Vagina (tissue), 2 donors: ENCODE results near the gene ATXN2. TPM values are rescaled to one million over a fixed set of nuclear protein-coding genes. Genes with fewer than 3 reads are reported as not detected.

Source experiments
- DNase-seq, 2 donors: peaks; one replicate each; pipeline ENCODE4 v3.0.0-alpha.2; 2017; ENCODE audit errors: extremely low spot score in 2 of 2
- H3K27ac ChIP-seq: fragments of 200-600 bp; sonication (generic); one replicate; pipeline ENCODE4 v1.5.1; 2019
- H3K27me3 ChIP-seq: fragments of 200-600 bp; sonication (generic); one replicate; pipeline ENCODE4 v1.5.1; 2019
- H3K36me3 ChIP-seq, 2 donors: fragments of 200-600 bp; sonication (generic); one replicate each; pipeline ENCODE4 v1.5.1; 2017 to 2019
- H3K4me1 ChIP-seq: fragments of 200-600 bp; sonication (generic); one replicate; pipeline ENCODE4 v1.5.1; 2019
- H3K4me3 ChIP-seq, 2 donors: fragments of 200-600 bp; sonication (generic); 1 replicate in 1 of 2; 2 replicates in 1 of 2; pipeline ENCODE4 v1.5.1; 2016 to 2019
- H3K9me3 ChIP-seq: fragments of 200-600 bp; sonication (generic); one replicate; pipeline ENCODE4 v1.5.1; 2019
- CTCF ChIP-seq, 3 experiments: fragments of 450-650 bp in 2 of 3; fragments of 200-600 bp in 1 of 3; sonication (generic) in 1 of 3; IDR thresholded peaks; one replicate each; pipeline ENCODE4 v1.5.1; 2017 to 2019; ENCODE audit warnings: antibody characterized with exemption in 3 of 3, mild to moderate bottlenecking in 2 of 3, moderate library complexity in 2 of 3
- POLR2A ChIP-seq, 2 donors: fragments of 450-650 bp; IDR thresholded peaks; one replicate each; pipeline ENCODE4 v1.6.1; 2017; ENCODE audit warnings: antibody characterized with exemption in 2 of 2, mild to moderate bottlenecking in 2 of 2, moderate library complexity in 2 of 2
- POLR2AphosphoS5 ChIP-seq, 2 donors: sonication (generic); formaldehyde crosslinking; IDR thresholded peaks; one replicate each; pipeline ENCODE4 v1.9.0; 2017; ENCODE audit warnings: antibody characterized with exemption in 2 of 2, mild to moderate bottlenecking in 2 of 2, low read depth in 1 of 2; ENCODE audit not compliant: insufficient read depth in 1 of 2
- intact Hi-C: fragments of 100-400 bp; cut with DNase I; formaldehyde crosslinking; loops from one replicate; pipeline ENCODE4 v1.15.1; 2023
- total RNA-seq: library from RNA; depleted of rRNA; stranded (reverse); fragments of >200 nt; gene quantifications from one replicate; pipeline ENCODE4 v1.2.3, GENCODE V29; 2016

ATXN2 gene
- total RNA-seq, 1 donor from 2014 or later = 70.2 TPM

- no peak overlapping the region for H3K4me3 ChIP-seq
- DNase-seq = no peak
- no peaks in the 10 kb centered on the region for H3K27me3 ChIP-seq
- no peaks in the 10 kb centered on the region for H3K9me3 ChIP-seq
- no peaks in the 10 kb centered on the region for H3K36me3 ChIP-seq
- no peak for TF ChIP-seq POLR2AphosphoS5 (IDR thresholded peaks at IDR 0.05; ENCODE audit: insufficient read depth in 1 of 2, low read depth in 1 of 2)
- TF ChIP-seq CTCF (IDR thresholded peaks at IDR 0.05) = no peak
- no peak for TF ChIP-seq POLR2A (IDR thresholded peaks at IDR 0.05)
- no peak overlapping the region for H3K27ac ChIP-seq
- intact Hi-C loops = no loop called here
- H3K4me1 ChIP-seq = peaks cover 39% of the 10 kb centered on the region
These were observed 20.7 kb downstream of the ATXN2 start for GRCh38 chr12:111578276-111578970.

- Histone ChIP-seq H3K27me3 (no peaks in the 10 kb centered on the region), H3K27ac (no peak overlapping the region), H3K36me3 (no peaks in the 10 kb centered on the region), H3K4me3 (no peak overlapping the region), H3K4me1 (peaks cover 57% of the 10 kb centered on the region), H3K9me3 (no peaks in the 10 kb centered on the region)
- intact Hi-C loops = no loop called here
- DNase-seq = peak in 1 of 2 donors; percentile 32
- no peak for TF ChIP-seq POLR2A (IDR thresholded peaks at IDR 0.05)
- no peak for TF ChIP-seq POLR2AphosphoS5 (IDR thresholded peaks at IDR 0.05; ENCODE audit: insufficient read depth in 1 of 2, low read depth in 1 of 2)
- TF ChIP-seq CTCF (IDR thresholded peaks at IDR 0.05) = no peak
These were observed 24.2 kb downstream of the ATXN2 start for GRCh38 chr12:111574797-111575443.

- DNase-seq = peak in 1 of 2 donors; percentile 5
- no peak for TF ChIP-seq POLR2AphosphoS5 (IDR thresholded peaks at IDR 0.05; ENCODE audit: insufficient read depth in 1 of 2, low read depth in 1 of 2)
- no peak for TF ChIP-seq CTCF (IDR thresholded peaks at IDR 0.05)
- TF ChIP-seq POLR2A (IDR thresholded peaks at IDR 0.05) = no peak
- intact Hi-C loops = no loop called here
- H3K4me1 ChIP-seq = peaks cover 67% of the 10 kb centered on the region
- H3K9me3 ChIP-seq = no peaks in the 10 kb centered on the region
- no peaks in the 10 kb centered on the region for H3K36me3 ChIP-seq
- H3K27me3 ChIP-seq = no peaks in the 10 kb centered on the region
- H3K27ac ChIP-seq = no peak overlapping the region
- no peak overlapping the region for H3K4me3 ChIP-seq
These were observed 25.6 kb downstream of the ATXN2 start for GRCh38 chr12:111573476-111573875.

GRCh38 chr12:111570084-111570961, 28.8 kb downstream of the ATXN2 start:
- intact Hi-C loops = no loop called here
- no peak for DNase-seq
- TF ChIP-seq CTCF (IDR thresholded peaks at IDR 0.05) = no peak
- no peak for TF ChIP-seq POLR2A (IDR thresholded peaks at IDR 0.05)
- no peak for TF ChIP-seq POLR2AphosphoS5 (IDR thresholded peaks at IDR 0.05; ENCODE audit: insufficient read depth in 1 of 2, low read depth in 1 of 2)
- Histone ChIP-seq H3K27ac (no peak overlapping the region), H3K4me3 (no peak overlapping the region), H3K4me1 (peaks cover 53% of the 10 kb centered on the region), H3K36me3 (no peaks in the 10 kb centered on the region), H3K9me3 (no peaks in the 10 kb centered on the region), H3K27me3 (no peaks in the 10 kb centered on the region)
